ENCODE data around the gene ECT2.
A peak's percentile ranks its signal among the peaks of the same experiment; 100 is the strongest.

DNA sequence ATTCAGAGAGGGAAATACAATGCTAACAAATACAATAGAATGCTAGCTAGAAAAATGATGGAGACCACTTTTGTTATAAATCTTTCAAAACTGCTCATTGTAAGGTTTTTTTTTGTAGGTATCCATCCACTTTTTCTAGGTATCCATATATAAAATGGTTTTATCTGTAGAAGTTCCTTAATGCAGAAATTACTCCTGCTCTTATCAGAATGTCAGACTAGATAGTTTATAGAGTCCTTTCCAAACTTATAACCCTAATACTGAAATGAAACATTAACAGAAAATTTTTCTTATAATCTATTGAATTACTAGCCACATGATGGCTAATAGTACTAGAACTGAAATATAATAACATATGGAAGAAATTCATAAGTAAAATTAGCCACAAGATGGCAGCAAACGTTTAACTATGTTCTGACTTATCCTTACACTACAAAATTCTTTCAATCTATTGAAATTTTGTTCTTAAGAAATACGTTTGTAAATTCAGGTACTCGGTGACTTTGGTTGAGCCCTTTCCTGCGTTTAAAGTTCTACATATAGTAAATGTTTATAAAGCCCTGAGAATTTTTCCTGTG is 58.5 kb downstream of the ECT2 start:
- TF ChIP-seq CTCF (IDR thresholded peaks at IDR 0.05; ENCODE audit: low read length): peak; percentile 58
- TF ChIP-seq EZH2 (IDR thresholded peaks at IDR 0.05; ENCODE audit: borderline replicate concordance, low read length): no peak

All from OCI-LY1 (cell line).